ENCODE results near the gene MTF2.

Gene MTF2

GRCh38 chr1:93124556-93125355, 45.7 kb downstream of the MTF2 start:
- Histone ChIP-seq H3K36me3 (peaks cover 30% of the 10 kb centered on the region), H3K9me3 (ENCODE audit: severe bottlenecking) (no peaks in the 10 kb centered on the region), H3K27ac (no peak overlapping the region), H3K4me3 (ENCODE audit: low read depth, low read length) (no peak overlapping the region), H3K27me3 (ENCODE audit: insufficient read depth, low read depth, severe bottlenecking) (no peaks in the 10 kb centered on the region)
- TF ChIP-seq CTCF (IDR thresholded peaks at IDR 0.05; ENCODE audit: low read depth, low read length), result no peak
- no peak for DNase-seq

GRCh38 chr1:93129507-93130099, 50.5 kb downstream of the MTF2 start:
- Histone ChIP-seq H3K4me3 (ENCODE audit: low read depth, low read length) (no peak overlapping the region), H3K27me3 (ENCODE audit: insufficient read depth, low read depth, severe bottlenecking) (no peaks in the 10 kb centered on the region), H3K36me3 (peaks cover 50% of the 10 kb centered on the region), H3K9me3 (ENCODE audit: severe bottlenecking) (no peaks in the 10 kb centered on the region), H3K27ac (no peak overlapping the region)
- no peak for TF ChIP-seq CTCF (IDR thresholded peaks at IDR 0.05; ENCODE audit: low read depth, low read length)
- DNase-seq, result no peak

GRCh38 chr1:93132638-93133037, 53.6 kb downstream of the MTF2 start:
- Histone ChIP-seq H3K9me3 (ENCODE audit: severe bottlenecking) (no peaks in the 10 kb centered on the region), H3K36me3 (peaks cover 73% of the 10 kb centered on the region), H3K27me3 (ENCODE audit: insufficient read depth, low read depth, severe bottlenecking) (no peaks in the 10 kb centered on the region), H3K27ac (no peak overlapping the region), H3K4me3 (ENCODE audit: low read depth, low read length) (no peak overlapping the region)
- TF ChIP-seq CTCF (IDR thresholded peaks at IDR 0.05; ENCODE audit: low read depth, low read length), result no peak
- DNase-seq, result no peak

GRCh38 chr1:93136445-93136844, 57.4 kb downstream of the MTF2 start:
- H3K27ac ChIP-seq, result no peak overlapping the region
- TF ChIP-seq CTCF (IDR thresholded peaks at IDR 0.05; ENCODE audit: low read depth, low read length), result no peak
- DNase-seq, result no peak
- H3K9me3 ChIP-seq (ENCODE audit: severe bottlenecking), result no peaks in the 10 kb centered on the region
- H3K27me3 ChIP-seq (ENCODE audit: insufficient read depth, low read depth, severe bottlenecking), result no peaks in the 10 kb centered on the region
- H3K36me3 ChIP-seq, result peaks cover 67% of the 10 kb centered on the region
- no peak overlapping the region for H3K4me3 ChIP-seq (ENCODE audit: low read depth, low read length)

- Histone ChIP-seq H3K36me3 (peaks cover 66% of the 10 kb centered on the region), H3K27me3 (ENCODE audit: insufficient read depth, low read depth, severe bottlenecking) (no peaks in the 10 kb centered on the region), H3K4me3 (ENCODE audit: low read depth, low read length) (no peak overlapping the region), H3K9me3 (ENCODE audit: severe bottlenecking) (no peaks in the 10 kb centered on the region), H3K27ac (no peak overlapping the region)
- no peak for TF ChIP-seq CTCF (IDR thresholded peaks at IDR 0.05; ENCODE audit: low read depth, low read length)
- DNase-seq, result no peak
Measured at GRCh38 chr1:93137604-93138292, 58.7 kb downstream of the MTF2 start.
